Gastrocnemius medialis (tissue), 4 donors: ENCODE data around the gene ADIRF. TPM values are rescaled to one million over a fixed set of nuclear protein-coding genes. Genes with fewer than 3 reads are reported as not detected.
"Not testable (repeated sequence)": the region's sequence is repeated elsewhere in the genome, so short reads cannot be mapped to it uniquely, and the experiment has no call there.

Experiments
- ATAC-seq, 2 donors: fragments of 150-250 bp; one replicate each; pipeline ENCODE4 v1.9.1; 2016
- DNase-seq, 2 donors: peaks; one replicate each; pipeline ENCODE4 v3.0.0-alpha.2; 2019
- H3K27ac ChIP-seq, 4 donors: fragments of 200-600 bp; sonication (generic); 1 replicate in 1 of 4; 2 replicates in 3 of 4; pipeline ENCODE4 v1.5.1; 2016 to 2018; ENCODE audit warnings: mild to moderate bottlenecking in 2 of 4, moderate library complexity in 1 of 4
- H3K27me3 ChIP-seq, 3 donors: fragments of 200-600 bp; sonication (generic) in 2 of 3; 1 replicate in 1 of 3; 2 replicates in 2 of 3; pipeline versions ENCODE4 v1.5.1 to v1.6.0; 2016 to 2019; ENCODE audit warnings: mild to moderate bottlenecking in 1 of 3, moderate library complexity in 1 of 3
- H3K36me3 ChIP-seq, 2 donors: fragments of 200-600 bp; sonication (generic) in 1 of 2; one replicate each; pipeline ENCODE4 v1.5.1; 2017 to 2018
- H3K4me1 ChIP-seq, 2 donors: fragments of 200-600 bp; sonication (generic) in 1 of 2; one replicate each; pipeline ENCODE4 v1.5.1; 2016 to 2017; ENCODE audit warnings: mild to moderate bottlenecking in 2 of 2
- H3K4me3 ChIP-seq, 4 donors: fragments of 200-600 bp; sonication (generic) in 3 of 4; 1 replicate in 1 of 4; 2 replicates in 3 of 4; pipeline ENCODE4 v1.5.1; 2016 to 2019; ENCODE audit warnings: mild to moderate bottlenecking in 2 of 4
- H3K9me3 ChIP-seq, 3 donors: fragments of 200-600 bp; sonication (generic) in 2 of 3; 1 replicate in 1 of 3; 2 replicates in 2 of 3; pipeline ENCODE4 v1.5.1; 2016 to 2019
- POLR2A ChIP-seq, 2 donors: fragments of 450-650 bp; IDR thresholded peaks; one replicate each; pipeline ENCODE4 v1.6.1; 2017; ENCODE audit warnings: antibody characterized with exemption in 2 of 2, mild to moderate bottlenecking in 2 of 2, moderate library complexity in 2 of 2
- in situ Hi-C, 4 donors: fragments of 200-750 bp; cut with MboI; loops; one replicate each; pipeline versions ENCODE4 v1.15.0 to v1.8.0; 2017; ENCODE audit warnings: low sequenced_read_pairs in 4 of 4
- intact Hi-C: fragments of 100-400 bp; cut with DNase I; formaldehyde crosslinking; loops from one replicate; pipeline ENCODE4 v1.15.1; 2023; ENCODE audit warnings: low total_unique reads
- total RNA-seq, 4 donors: library from RNA; depleted of rRNA; stranded (reverse); fragments of >200 nt; gene quantifications; one replicate each; pipeline versions ENCODE4 v1.1.0 to v1.2.3, GENCODE V29; 2016
- TF ChIP-seq, protein P1 (sequence below), 5 experiments: fragments of 450-650 bp in 3 of 5; fragments of 200-600 bp in 2 of 5; sonication (generic) in 2 of 5; IDR thresholded peaks in 4 of 5; conservative IDR thresholded peaks in 1 of 5; 1 replicate in 4 of 5; 2 replicates in 1 of 5; pipeline ENCODE4 v1.5.1; 2016 to 2019; ENCODE audit warnings: antibody characterized with exemption in 5 of 5, mild to moderate bottlenecking in 3 of 5, moderate library complexity in 3 of 5

ADIRF gene
- total RNA-seq, 4 donors from 2014 or later = 20.1 to 51.2 (median 31.0) TPM

DNA sequence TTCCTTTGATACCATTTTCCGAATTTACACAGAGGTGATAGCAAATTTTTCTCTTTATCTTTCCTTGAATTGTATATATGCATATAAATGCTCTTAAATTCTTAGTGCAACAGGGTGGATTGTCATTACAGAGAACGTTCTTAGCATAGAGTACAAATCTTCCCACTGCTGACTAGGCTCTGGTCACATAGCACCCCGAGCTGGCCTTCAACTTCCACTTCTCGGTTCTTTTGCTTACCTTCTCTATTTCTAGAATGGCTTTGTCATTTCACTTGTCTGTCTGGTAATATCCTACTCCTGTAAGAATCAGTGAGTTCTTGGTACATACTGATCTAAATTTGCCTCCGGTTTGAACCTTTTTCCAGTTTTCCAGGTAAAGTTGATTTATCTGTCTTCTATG is 13.4 kb downstream of the ADIRF start:
- DNase-seq (no peak), ATAC-seq (no peak)
- H3K4me1 ChIP-seq = peaks cover 38 to 43% of the 10 kb centered on the region in 2 donors
- H3K36me3 ChIP-seq = no peaks in the 10 kb centered on the region
- H3K27ac ChIP-seq = peak overlapping the region; percentile 13 to 88 (median 84)
- intact Hi-C loops (no loop called here), in situ Hi-C loops (no loop called here)
- TF ChIP-seq, protein P1, sequence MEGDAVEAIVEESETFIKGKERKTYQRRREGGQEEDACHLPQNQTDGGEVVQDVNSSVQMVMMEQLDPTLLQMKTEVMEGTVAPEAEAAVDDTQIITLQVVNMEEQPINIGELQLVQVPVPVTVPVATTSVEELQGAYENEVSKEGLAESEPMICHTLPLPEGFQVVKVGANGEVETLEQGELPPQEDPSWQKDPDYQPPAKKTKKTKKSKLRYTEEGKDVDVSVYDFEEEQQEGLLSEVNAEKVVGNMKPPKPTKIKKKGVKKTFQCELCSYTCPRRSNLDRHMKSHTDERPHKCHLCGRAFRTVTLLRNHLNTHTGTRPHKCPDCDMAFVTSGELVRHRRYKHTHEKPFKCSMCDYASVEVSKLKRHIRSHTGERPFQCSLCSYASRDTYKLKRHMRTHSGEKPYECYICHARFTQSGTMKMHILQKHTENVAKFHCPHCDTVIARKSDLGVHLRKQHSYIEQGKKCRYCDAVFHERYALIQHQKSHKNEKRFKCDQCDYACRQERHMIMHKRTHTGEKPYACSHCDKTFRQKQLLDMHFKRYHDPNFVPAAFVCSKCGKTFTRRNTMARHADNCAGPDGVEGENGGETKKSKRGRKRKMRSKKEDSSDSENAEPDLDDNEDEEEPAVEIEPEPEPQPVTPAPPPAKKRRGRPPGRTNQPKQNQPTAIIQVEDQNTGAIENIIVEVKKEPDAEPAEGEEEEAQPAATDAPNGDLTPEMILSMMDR (IDR thresholded peaks at IDR 0.05 in 4 of 5, conservative IDR thresholded peaks at IDR 0.05 in 1 of 5) = no peak
- TF ChIP-seq POLR2A (IDR thresholded peaks at IDR 0.05) = no peak
- no peaks in the 10 kb centered on the region for H3K27me3 ChIP-seq
- H3K9me3 ChIP-seq = no peaks in the 10 kb centered on the region
- no peak overlapping the region for H3K4me3 ChIP-seq

DNA sequence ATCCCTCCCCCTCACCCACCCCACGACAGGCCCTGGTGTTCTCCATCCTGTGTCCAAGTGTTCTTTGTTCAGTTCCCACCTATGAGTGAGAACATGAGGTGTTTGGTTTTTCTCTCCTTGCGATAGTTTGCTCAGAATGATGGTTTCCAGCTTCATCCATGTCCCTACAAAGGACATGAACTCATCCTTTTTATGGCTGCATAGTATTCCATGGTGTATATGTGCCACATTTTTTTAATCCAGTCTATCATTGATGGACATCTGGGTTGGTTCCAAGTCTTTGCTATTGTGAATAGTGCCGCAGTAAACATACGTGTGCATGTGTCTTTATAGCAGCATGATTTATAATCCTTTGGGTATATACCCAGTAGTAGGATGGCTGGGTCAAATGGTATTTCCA is 16.2 kb downstream of the ADIRF start:
- peaks cover 28 to 34% of the 10 kb centered on the region in 2 donors for H3K4me1 ChIP-seq
- H3K9me3 ChIP-seq, intact Hi-C loops, in situ Hi-C loops, H3K36me3 ChIP-seq, H3K27ac ChIP-seq, ATAC-seq, DNase-seq, H3K4me3 ChIP-seq, H3K27me3 ChIP-seq: not testable (repeated sequence)

DNA sequence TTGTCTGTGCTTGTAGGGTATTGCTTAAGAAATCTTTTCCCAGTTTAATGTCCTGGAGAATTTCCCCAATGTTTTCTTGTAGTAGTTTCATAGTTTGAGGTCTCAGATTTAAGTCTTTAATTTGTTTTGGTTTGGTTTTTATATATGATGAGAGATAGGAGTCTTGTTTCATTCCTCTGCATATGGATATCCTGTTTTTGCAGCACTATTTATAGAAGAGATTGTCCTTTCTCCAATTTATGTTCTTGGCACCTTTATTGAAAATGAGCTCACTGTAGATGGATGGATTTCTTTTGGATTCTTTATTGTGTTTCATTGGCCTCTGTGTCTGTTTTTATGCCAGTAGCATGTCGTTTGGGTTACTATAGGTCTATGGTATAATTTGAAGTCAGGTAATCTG is 20.2 kb downstream of the ADIRF start:
- DNase-seq (no peak), ATAC-seq (no peak)
- Histone ChIP-seq H3K27ac (no peak overlapping the region), H3K4me3 (no peak overlapping the region), H3K27me3 (no peaks in the 10 kb centered on the region), H3K9me3 (no peaks in the 10 kb centered on the region), H3K36me3 (no peaks in the 10 kb centered on the region), H3K4me1 (peaks cover 4 to 11% of the 10 kb centered on the region in 2 donors)
- TF ChIP-seq POLR2A (IDR thresholded peaks at IDR 0.05) = no peak
- TF ChIP-seq, protein P1 (IDR thresholded peaks at IDR 0.05 in 4 of 5, conservative IDR thresholded peaks at IDR 0.05 in 1 of 5) = no peak
- intact Hi-C loops (no loop called here), in situ Hi-C loops (no loop called here)

DNA sequence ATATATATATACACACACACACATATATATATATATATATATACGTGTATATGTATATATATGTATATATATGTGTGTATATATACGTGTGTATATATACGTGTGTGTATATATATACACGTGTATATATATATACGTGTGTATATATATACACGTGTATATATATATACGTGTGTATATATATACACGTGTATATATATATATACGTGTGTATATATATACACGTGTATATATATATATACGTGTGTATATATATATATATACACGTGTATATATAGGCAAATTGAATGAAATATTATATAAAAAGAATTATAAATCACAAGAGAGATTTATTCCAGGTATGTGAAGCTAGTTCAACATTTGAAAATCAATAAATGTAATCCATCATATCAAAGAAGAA is 23.1 kb downstream of the ADIRF start:
- DNase-seq, intact Hi-C loops, H3K27me3 ChIP-seq, in situ Hi-C loops, H3K9me3 ChIP-seq, H3K36me3 ChIP-seq, H3K27ac ChIP-seq, ATAC-seq, H3K4me3 ChIP-seq: not testable (repeated sequence)
- peaks cover 4 to 11% of the 10 kb centered on the region in 2 donors for H3K4me1 ChIP-seq

DNA sequence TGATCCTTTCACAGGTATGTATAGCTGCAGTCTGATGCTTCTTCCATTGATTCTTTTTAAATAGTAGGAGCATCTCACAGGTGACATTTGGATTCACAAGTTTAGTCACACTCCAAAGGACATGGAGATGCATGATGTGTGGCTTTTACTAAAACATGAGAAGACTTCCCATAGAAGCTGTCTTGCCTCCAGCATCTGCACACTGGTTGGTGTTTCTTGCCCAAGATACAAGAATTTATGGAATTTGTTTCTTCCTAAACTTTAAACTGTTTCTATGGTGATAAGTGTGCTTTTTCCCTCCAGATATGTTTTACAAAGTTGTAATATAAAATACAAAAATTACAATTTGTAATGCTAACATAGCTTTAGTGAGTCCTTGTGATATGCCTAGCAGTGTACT is 24.2 kb downstream of the ADIRF start:
- H3K27ac ChIP-seq = no peak overlapping the region
- DNase-seq (no peak), ATAC-seq (no peak)
- intact Hi-C loops (no loop called here), in situ Hi-C loops (no loop called here)
- H3K27me3 ChIP-seq = no peaks in the 10 kb centered on the region
- TF ChIP-seq, protein P1 (IDR thresholded peaks at IDR 0.05 in 4 of 5, conservative IDR thresholded peaks at IDR 0.05 in 1 of 5) = no peak
- no peak for TF ChIP-seq POLR2A (IDR thresholded peaks at IDR 0.05)
- peaks cover 4 to 11% of the 10 kb centered on the region in 2 donors for H3K4me1 ChIP-seq
- H3K9me3 ChIP-seq = no peaks in the 10 kb centered on the region
- H3K36me3 ChIP-seq = no peaks in the 10 kb centered on the region
- no peak overlapping the region for H3K4me3 ChIP-seq

DNA sequence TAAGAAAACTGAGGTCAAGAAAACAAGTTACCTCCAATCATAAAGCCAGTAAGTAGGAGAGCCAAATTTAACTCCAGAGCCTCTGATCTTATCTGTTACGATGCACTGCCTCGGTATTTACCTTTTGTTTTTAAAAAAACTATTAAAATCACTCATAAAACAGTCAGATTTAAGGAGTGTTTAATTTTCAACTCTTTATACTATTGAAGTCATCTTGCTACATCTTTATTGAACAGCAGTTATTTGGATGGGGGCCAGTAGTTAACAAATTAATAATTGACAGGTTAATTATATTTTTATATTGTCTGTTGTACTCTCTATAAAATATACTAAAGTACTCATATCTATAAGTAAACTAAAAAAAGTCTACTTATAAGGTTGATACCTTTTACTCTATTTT is 24.6 kb downstream of the ADIRF start:
- ATAC-seq (no peak), DNase-seq (no peak)
- intact Hi-C loops = no loop called here
- no peak overlapping the region for H3K4me3 ChIP-seq
- TF ChIP-seq, protein P1 (IDR thresholded peaks at IDR 0.05 in 4 of 5, conservative IDR thresholded peaks at IDR 0.05 in 1 of 5) = no peak
- no peak for TF ChIP-seq POLR2A (IDR thresholded peaks at IDR 0.05)
- H3K36me3 ChIP-seq = no peaks in the 10 kb centered on the region
- H3K27me3 ChIP-seq = no peaks in the 10 kb centered on the region
- in situ Hi-C loops = no loop called here
- H3K4me1 ChIP-seq = peaks cover 4 to 11% of the 10 kb centered on the region in 2 donors
- no peak overlapping the region for H3K27ac ChIP-seq
- H3K9me3 ChIP-seq = no peaks in the 10 kb centered on the region

DNA sequence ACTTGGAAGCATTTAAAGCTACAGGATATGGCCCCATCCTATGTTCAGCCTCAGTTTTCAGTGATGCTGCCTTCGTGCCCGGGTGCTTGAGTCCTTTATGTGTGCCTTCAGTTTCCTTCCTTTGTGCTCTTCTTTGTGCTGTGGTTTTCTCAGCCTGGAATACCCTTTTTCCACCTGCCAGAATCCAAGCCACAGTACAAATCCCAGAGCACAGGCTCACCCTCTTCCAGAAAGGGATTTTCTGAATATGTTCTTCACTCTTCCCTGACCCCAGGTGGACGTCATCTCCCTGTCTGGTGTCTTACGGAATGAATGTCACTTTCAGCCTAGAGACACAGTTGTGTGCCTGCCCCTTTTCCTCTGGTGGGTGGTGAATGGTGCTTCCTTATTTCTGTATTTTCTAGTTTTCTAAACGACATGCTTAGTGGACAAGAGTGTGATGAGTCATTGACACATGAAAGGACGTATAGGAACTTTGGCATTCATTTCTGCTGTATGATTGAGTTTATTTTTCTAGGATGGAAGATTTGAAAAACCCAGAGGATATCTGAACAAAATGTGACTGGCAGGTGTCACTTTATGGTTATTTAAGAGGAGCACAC is 31.6 kb downstream of the ADIRF start:
- H3K9me3 ChIP-seq, H3K4me3 ChIP-seq, H3K4me1 ChIP-seq, ATAC-seq, H3K36me3 ChIP-seq, H3K27me3 ChIP-seq, DNase-seq, in situ Hi-C loops, intact Hi-C loops, H3K27ac ChIP-seq: not testable (repeated sequence)
